ENCODE results near the gene PAQR4. TPM values are rescaled to one million over a fixed set of nuclear protein-coding genes. Genes with fewer than 3 reads are reported as not detected.

PAQR4 gene
- total RNA-seq, 1 donor from 2014 or later = 11.8 TPM

DNA sequence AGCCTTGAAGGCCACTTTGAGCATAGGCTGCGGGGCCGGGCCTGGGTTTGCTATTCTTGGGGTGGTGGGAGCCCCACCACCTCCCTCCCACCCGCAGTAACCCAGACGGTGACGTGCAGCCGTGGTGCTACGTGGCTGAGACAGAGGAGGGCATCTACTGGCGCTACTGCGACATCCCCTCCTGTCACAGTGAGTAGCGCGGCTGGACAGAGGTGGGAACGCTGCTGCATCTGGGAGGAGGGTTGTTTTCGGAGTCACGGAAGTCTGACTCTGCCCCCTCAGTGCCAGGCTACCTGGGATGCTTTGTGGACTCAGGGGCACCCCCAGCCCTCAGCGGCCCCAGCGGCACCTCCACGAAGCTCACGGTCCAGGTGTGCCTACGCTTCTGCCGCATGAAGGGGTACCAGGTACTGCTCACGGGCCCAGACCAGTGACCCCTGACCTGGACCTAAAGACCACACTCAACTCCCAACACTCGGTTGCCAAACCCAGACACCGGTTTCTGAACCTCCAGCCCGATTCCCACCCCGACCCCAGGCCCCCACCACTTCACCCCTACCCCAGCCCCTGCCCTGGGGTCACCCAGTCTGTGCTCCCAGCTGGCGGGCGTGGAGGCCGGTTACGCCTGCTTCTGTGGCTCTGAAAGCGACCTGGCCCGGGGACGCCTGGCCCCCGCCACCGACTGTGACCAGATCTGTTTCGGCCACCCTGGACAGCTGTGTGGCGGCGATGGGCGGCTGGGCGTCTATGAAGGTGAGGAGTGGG lies 2.9 kb upstream of the PAQR4 start:
- TF ChIP-seq, protein P1, sequence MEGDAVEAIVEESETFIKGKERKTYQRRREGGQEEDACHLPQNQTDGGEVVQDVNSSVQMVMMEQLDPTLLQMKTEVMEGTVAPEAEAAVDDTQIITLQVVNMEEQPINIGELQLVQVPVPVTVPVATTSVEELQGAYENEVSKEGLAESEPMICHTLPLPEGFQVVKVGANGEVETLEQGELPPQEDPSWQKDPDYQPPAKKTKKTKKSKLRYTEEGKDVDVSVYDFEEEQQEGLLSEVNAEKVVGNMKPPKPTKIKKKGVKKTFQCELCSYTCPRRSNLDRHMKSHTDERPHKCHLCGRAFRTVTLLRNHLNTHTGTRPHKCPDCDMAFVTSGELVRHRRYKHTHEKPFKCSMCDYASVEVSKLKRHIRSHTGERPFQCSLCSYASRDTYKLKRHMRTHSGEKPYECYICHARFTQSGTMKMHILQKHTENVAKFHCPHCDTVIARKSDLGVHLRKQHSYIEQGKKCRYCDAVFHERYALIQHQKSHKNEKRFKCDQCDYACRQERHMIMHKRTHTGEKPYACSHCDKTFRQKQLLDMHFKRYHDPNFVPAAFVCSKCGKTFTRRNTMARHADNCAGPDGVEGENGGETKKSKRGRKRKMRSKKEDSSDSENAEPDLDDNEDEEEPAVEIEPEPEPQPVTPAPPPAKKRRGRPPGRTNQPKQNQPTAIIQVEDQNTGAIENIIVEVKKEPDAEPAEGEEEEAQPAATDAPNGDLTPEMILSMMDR (IDR thresholded peaks at IDR 0.05; ENCODE audit: unreplicated experiment) = no peak
- Mint-ChIP-seq H3K9me3 (ENCODE audit: unreplicated experiment) (no peaks in the 10 kb centered on the region), H3K4me1 (ENCODE audit: unreplicated experiment) (peaks cover 6% of the 10 kb centered on the region), H3K27me3 (ENCODE audit: unreplicated experiment) (peaks cover 32% of the 10 kb centered on the region), H3K4me3 (ENCODE audit: unreplicated experiment) (no peak overlapping the region), H3K27ac (ENCODE audit: unreplicated experiment) (no peak overlapping the region), H3K36me3 (ENCODE audit: low read depth, unreplicated experiment) (peaks cover 4% of the 10 kb centered on the region)
- DNase-seq (ENCODE audit: low spot score) = no peak

DNA sequence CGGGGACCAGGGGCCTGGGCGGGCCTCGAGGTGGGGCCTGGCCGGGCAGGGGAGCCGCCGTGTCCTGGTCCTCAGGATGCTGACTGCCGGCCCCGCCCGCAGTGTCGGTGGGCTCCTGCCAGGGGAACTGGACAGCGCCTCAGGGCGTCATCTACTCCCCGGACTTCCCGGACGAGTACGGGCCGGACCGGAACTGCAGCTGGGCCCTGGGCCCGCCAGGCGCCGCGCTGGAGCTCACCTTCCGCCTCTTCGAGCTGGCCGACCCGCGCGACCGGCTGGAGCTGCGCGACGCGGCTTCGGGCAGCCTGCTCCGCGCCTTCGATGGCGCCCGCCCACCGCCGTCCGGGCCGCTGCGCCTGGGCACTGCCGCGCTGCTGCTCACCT lies 2.3 kb upstream of the PAQR4 start:
- peaks cover 30% of the 10 kb centered on the region for H3K27me3 Mint-ChIP-seq (ENCODE audit: unreplicated experiment)
- DNase-seq (ENCODE audit: low spot score) = no peak
- H3K27ac Mint-ChIP-seq (ENCODE audit: unreplicated experiment) = no peak overlapping the region
- TF ChIP-seq, protein P1 (IDR thresholded peaks at IDR 0.05; ENCODE audit: unreplicated experiment) = no peak
- peaks cover 6% of the 10 kb centered on the region for H3K4me1 Mint-ChIP-seq (ENCODE audit: unreplicated experiment)
- H3K9me3 Mint-ChIP-seq (ENCODE audit: unreplicated experiment) = no peaks in the 10 kb centered on the region
- H3K4me3 Mint-ChIP-seq (ENCODE audit: unreplicated experiment) = no peak overlapping the region
- peaks cover 4% of the 10 kb centered on the region for H3K36me3 Mint-ChIP-seq (ENCODE audit: low read depth, unreplicated experiment)

DNA sequence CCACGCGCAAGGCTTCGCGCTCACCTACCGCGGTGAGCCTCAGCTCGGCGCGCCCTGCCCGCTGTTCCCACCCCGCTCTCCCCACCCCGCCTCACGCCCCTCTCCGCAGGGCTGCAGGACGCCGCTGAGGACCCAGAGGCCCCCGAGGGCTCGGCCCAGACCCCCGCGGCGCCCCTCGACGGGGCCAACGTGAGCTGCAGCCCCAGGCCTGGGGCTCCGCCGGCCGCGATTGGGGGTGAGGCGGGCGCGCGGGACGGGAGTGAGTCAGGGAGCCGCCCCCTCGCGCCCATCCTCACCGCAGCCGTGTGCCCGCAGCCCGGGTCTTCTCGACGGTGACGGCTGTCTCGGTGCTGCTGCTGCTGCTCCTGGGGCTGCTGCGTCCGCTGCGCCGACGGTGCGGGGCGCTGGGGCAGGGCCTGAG lies 1.9 kb upstream of the PAQR4 start:
- TF ChIP-seq, protein P1 (IDR thresholded peaks at IDR 0.05; ENCODE audit: unreplicated experiment) = no peak
- no peaks in the 10 kb centered on the region for H3K9me3 Mint-ChIP-seq (ENCODE audit: unreplicated experiment)
- H3K4me3 Mint-ChIP-seq (ENCODE audit: unreplicated experiment) = no peak overlapping the region
- peaks cover 8% of the 10 kb centered on the region for H3K36me3 Mint-ChIP-seq (ENCODE audit: low read depth, unreplicated experiment)
- no peak for DNase-seq (ENCODE audit: low spot score)
- no peak overlapping the region for H3K27ac Mint-ChIP-seq (ENCODE audit: unreplicated experiment)
- H3K27me3 Mint-ChIP-seq (ENCODE audit: unreplicated experiment) = peaks cover 26% of the 10 kb centered on the region
- H3K4me1 Mint-ChIP-seq (ENCODE audit: unreplicated experiment) = peaks cover 6% of the 10 kb centered on the region

DNA sequence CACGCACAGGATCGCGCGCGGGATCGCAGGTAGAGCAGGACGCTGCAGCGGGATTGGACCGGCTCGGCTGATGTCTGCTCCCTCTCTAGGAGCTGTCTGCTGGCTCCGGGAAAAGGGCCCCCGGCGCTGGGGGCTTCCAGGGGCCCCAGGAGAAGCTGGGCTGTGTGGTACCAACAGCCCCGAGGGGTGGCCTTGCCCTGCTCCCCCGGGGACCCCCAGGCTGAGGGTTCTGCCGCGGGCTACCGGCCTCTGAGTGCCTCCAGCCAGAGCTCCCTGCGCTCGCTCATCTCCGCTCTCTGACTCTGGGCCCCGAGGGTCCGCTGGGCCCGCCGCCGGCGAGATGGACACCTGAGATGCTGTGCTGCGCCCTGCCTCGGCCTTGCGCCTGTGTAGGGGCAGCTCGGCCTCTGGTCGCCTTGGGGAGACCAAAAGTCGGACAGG lies 1.4 kb upstream of the PAQR4 start:
- H3K27ac Mint-ChIP-seq (ENCODE audit: unreplicated experiment) = no peak overlapping the region
- no peak overlapping the region for H3K4me3 Mint-ChIP-seq (ENCODE audit: unreplicated experiment)
- peaks cover 26% of the 10 kb centered on the region for H3K27me3 Mint-ChIP-seq (ENCODE audit: unreplicated experiment)
- peaks cover 8% of the 10 kb centered on the region for H3K36me3 Mint-ChIP-seq (ENCODE audit: low read depth, unreplicated experiment)
- TF ChIP-seq, protein P1 (IDR thresholded peaks at IDR 0.05; ENCODE audit: unreplicated experiment) = no peak
- peaks cover 6% of the 10 kb centered on the region for H3K4me1 Mint-ChIP-seq (ENCODE audit: unreplicated experiment)
- DNase-seq (ENCODE audit: low spot score) = no peak
- no peaks in the 10 kb centered on the region for H3K9me3 Mint-ChIP-seq (ENCODE audit: unreplicated experiment)

DNA sequence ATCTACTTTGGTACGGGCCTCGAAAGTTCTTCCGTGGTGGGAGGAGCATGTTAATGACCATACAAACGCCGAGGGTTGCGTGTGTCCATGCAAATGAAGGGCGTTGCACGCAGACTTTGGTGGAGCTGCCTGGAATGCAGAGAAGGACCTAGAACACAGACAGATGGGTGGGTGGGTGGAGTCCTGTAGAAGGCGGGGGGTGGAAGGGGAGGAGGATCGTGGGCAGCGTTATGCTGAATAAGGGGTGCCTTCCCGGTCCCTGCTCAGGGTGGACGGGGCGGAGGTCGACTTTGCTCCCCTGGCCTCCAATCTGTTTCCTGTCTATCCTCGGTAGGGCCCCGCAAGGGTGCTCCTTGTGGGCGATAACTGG lies 795 bp upstream of the PAQR4 start:
- Mint-ChIP-seq H3K4me3 (ENCODE audit: unreplicated experiment) (peak overlapping the region; percentile 80), H3K36me3 (ENCODE audit: low read depth, unreplicated experiment) (peaks cover 8% of the 10 kb centered on the region), H3K27ac (ENCODE audit: unreplicated experiment) (peak overlapping the region; percentile 57), H3K4me1 (ENCODE audit: unreplicated experiment) (peaks cover 6% of the 10 kb centered on the region), H3K27me3 (ENCODE audit: unreplicated experiment) (peaks cover 26% of the 10 kb centered on the region), H3K9me3 (ENCODE audit: unreplicated experiment) (no peaks in the 10 kb centered on the region)
- TF ChIP-seq, protein P1 (IDR thresholded peaks at IDR 0.05; ENCODE audit: unreplicated experiment) = no peak
- no peak for DNase-seq (ENCODE audit: low spot score)
